GM18502 (cell line): ENCODE results near the gene SLA2.
"Not testable (repeated sequence)": the region's sequence is repeated elsewhere in the genome, so short reads cannot be mapped to it uniquely, and the experiment has no call there.

Experiments
- ATAC-seq: cut with Tn5 transposase; IDR thresholded peaks from one replicate; pipeline ENCODE4 v1.9.1; 2021; ENCODE audit warnings: mild to moderate bottlenecking; ENCODE audit not compliant: unreplicated experiment, poor library complexity

The SLA2 gene

GRCh38 chr20:36614781-36615557 lies 31.0 kb downstream of the SLA2 start:
- ATAC-seq: no peak

- ATAC-seq: no peak
Measured at GRCh38 chr20:36613974-36614373, 32.0 kb downstream of the SLA2 start.

GRCh38 chr20:36611625-36612024 lies 34.4 kb downstream of the SLA2 start:
- no peak for ATAC-seq

- ATAC-seq: not testable (repeated sequence)
Measured at GRCh38 chr20:36608388-36608728, 37.6 kb downstream of the SLA2 start.

GRCh38 chr20:36607586-36608387 lies 38.2 kb downstream of the SLA2 start:
- ATAC-seq: no peak

- no peak for ATAC-seq
Measured at GRCh38 chr20:36606158-36607066, 39.6 kb downstream of the SLA2 start.

GRCh38 chr20:36605399-36606157 lies 40.4 kb downstream of the SLA2 start, which contains the start of gene RAB5IF:
Gene RAB5IF, plus strand, starts transcription at chr20:36605779. Its CDS starts 173 bp downstream, at chr20:36605952.
- peak; percentile 86 for ATAC-seq

GRCh38 chr20:36604952-36605398 lies 41.0 kb downstream of the SLA2 start:
- ATAC-seq: peak; percentile 42

GRCh38 chr20:36601540-36601939 lies 44.5 kb downstream of the SLA2 start:
- no peak for ATAC-seq

GRCh38 chr20:36599912-36600345 lies 46.1 kb downstream of the SLA2 start:
- ATAC-seq: no peak

GRCh38 chr20:36593347-36593929 lies 52.6 kb downstream of the SLA2 start:
- ATAC-seq: no peak

GRCh38 chr20:36591854-36592641 lies 53.9 kb downstream of the SLA2 start:
- ATAC-seq: no peak

- ATAC-seq: no peak
Measured at GRCh38 chr20:36591281-36591680, 54.7 kb downstream of the SLA2 start.

GRCh38 chr20:36587388-36588070 lies 58.5 kb downstream of the SLA2 start:
- no peak for ATAC-seq

GRCh38 chr20:36585410-36586125 lies 60.4 kb downstream of the SLA2 start:
- no peak for ATAC-seq

- ATAC-seq: no peak
Measured at GRCh38 chr20:36584018-36584481, 61.9 kb downstream of the SLA2 start.

- no peak for ATAC-seq
Measured at GRCh38 chr20:36582821-36583220, 63.2 kb downstream of the SLA2 start.
